ENCODE measurements around the gene EVI5. TPM values are rescaled to one million over a fixed set of nuclear protein-coding genes. Genes with fewer than 3 reads are reported as not detected.

The EVI5 gene
- total and polyA plus RNA-seq, 10 of the 15 experiments (the other 5 are each of a cell fraction or from before 2014, with no cell fraction given): 0.27 to 6.8 (median 1.7) TPM

GRCh38 chr1:92505015-92505692, 279.8 kb downstream of the EVI5 start:
- Histone ChIP-seq H3K27ac (ENCODE audit: control insufficient read depth, insufficient read depth) (no peak overlapping the region), H3K9me3 (replicated peaks; ENCODE audit: control insufficient read depth, insufficient read depth, low read length) (no peaks in the 10 kb centered on the region), H3K4me2 (ENCODE audit: control insufficient read depth, insufficient read depth) (no peak overlapping the region; the same call in 1 of the 2 replicates), H3K36me3 (ENCODE audit: control insufficient read depth in 2 of 2, insufficient read depth in 2 of 2, low read length in 1 of 2) (no peaks in the 10 kb centered on the region), H3K9ac (ENCODE audit: control insufficient read depth, insufficient read depth, low read length) (no peak overlapping the region), H4K20me1 (ENCODE audit: control insufficient read depth, insufficient read depth) (no peaks in the 10 kb centered on the region), H3K4me1 (ENCODE audit: control insufficient read depth, insufficient read depth, low read length) (peaks cover 31% of the 10 kb centered on the region), H3K27me3 (replicated peaks in 1 of 2; ENCODE audit: control insufficient read depth in 2 of 2, insufficient read depth in 2 of 2, low read length in 1 of 2) (no peaks in the 10 kb centered on the region), H2AFZ (ENCODE audit: control insufficient read depth, low read depth, low read length) (no peak overlapping the region; the same call in 1 of the 2 replicates), H3K4me3 (no peak overlapping the region), H3K79me2 (ENCODE audit: control insufficient read depth, insufficient read depth, low read length) (no peaks in the 10 kb centered on the region)
- ChIA-PET CTCF (interaction anchor here (1.4 kb wide), 1 partner anchor 19 kb away, joined by 3 read pairs; the partner anchor contains the start of gene GFI1), RAD21 (ENCODE audit: unreplicated experiment) (interaction anchor here (1.6 kb wide), 1 partner anchor 17 kb away, joined by 3 read pairs; no protein-coding TSS in a partner anchor), SMC1A (ENCODE audit: uncharacterized antibody, unreplicated experiment) (interaction anchor here (0.6 to 2.8 kb wide), 8 partner anchors 16 to 286 kb away, joined by 3 to 14 read pairs (median 6); partner anchors contain the start of gene GFI1), POLR2A (interaction anchor here (0.6 to 1.6 kb wide), 2 partner anchors 16 to 78 kb away, joined by 5 to 6 read pairs; no protein-coding TSS in a partner anchor)
- in situ Hi-C loops (cut with MboI) (no loop called here), intact Hi-C loops (cut with micrococcal nuclease; ENCODE audit: unreplicated experiment) (no loop called here)
- DNase-seq (ENCODE audit: low read depth, low spot score) (no peak), FAIRE-seq (no peak), ATAC-seq (no peak; the same call in 2 of the 3 replicates)
- no peak for TF ChIP-seq ZNF622 (IDR thresholded peaks at IDR 0.05)
- no peak for TF ChIP-seq BMI1 (IDR thresholded peaks at IDR 0.05; ENCODE audit: borderline replicate concordance)
- no peak for TF ChIP-seq IRF5 (IDR thresholded peaks at IDR 0.05; ENCODE audit: borderline replicate concordance)
- no peak for TF ChIP-seq PKNOX1 (IDR thresholded peaks at IDR 0.05)
- no peak for TF ChIP-seq USF2 (IDR thresholded peaks at IDR 0.05; ENCODE audit: borderline replicate concordance, low read depth, low read length)
- no peak for TF ChIP-seq PAX5 (IDR thresholded peaks at IDR 0.05; ENCODE audit: borderline replicate concordance, low read depth, low read length)
- TF ChIP-seq RBBP5 (conservative IDR thresholded peaks at IDR 0.05): no peak
- no TSS peak for BruUV-seq (replicated peaks)
- WGBS (ENCODE audit: insufficient coverage, insufficient replicate concordance, low lambda C conversion rate, missing lambda C conversion rate): 70% methylated on average over 6 of the region's 6 CpGs
